Right atrium auricular region (tissue), 2 donors: ENCODE results near the gene SAMD14. TPM values are rescaled to one million over a fixed set of nuclear protein-coding genes. Genes with fewer than 3 reads are reported as not detected.

ENCODE experiments used
- DNase-seq: peaks from one replicate; pipeline ENCODE4 v3.0.0-alpha.2; 2019; ENCODE audit warnings: low spot score
- H3K27ac ChIP-seq, 2 donors: fragments of 200-600 bp; sonication (generic); 1 replicate in 1 of 2; 2 replicates in 1 of 2; pipeline ENCODE4 v1.5.1; 2016 to 2019
- H3K27me3 ChIP-seq, 2 donors: fragments of 200-600 bp; sonication (generic); one replicate each; pipeline versions ENCODE4 v1.5.1 to v1.6.0; 2017 to 2019
- H3K36me3 ChIP-seq: fragments of 200-600 bp; sonication (generic); one replicate; pipeline ENCODE4 v1.5.1; 2016
- H3K4me1 ChIP-seq, 2 donors: fragments of 200-600 bp; sonication (generic); one replicate each; pipeline versions ENCODE4 v1.5.1 to v1.6.0; 2017 to 2019
- H3K4me3 ChIP-seq, 2 donors: fragments of 200-600 bp; sonication (generic); 1 replicate in 1 of 2; 2 replicates in 1 of 2; pipeline ENCODE4 v1.5.1; 2017 to 2019; ENCODE audit warnings: mild to moderate bottlenecking in 1 of 2, moderate library complexity in 1 of 2
- H3K9me3 ChIP-seq, 2 donors: fragments of 200-600 bp; sonication (generic); one replicate each; pipeline ENCODE4 v1.5.1; 2019
- CTCF ChIP-seq, 2 donors: fragments of 200-600 bp; sonication (generic); IDR thresholded peaks; one replicate each; pipeline ENCODE4 v1.5.1; 2019; ENCODE audit warnings: antibody characterized with exemption in 2 of 2
- total RNA-seq, 2 donors: library from RNA; depleted of rRNA; stranded (reverse); fragments of >200 nt; gene quantifications; one replicate each; pipeline ENCODE4 v1.1.0, GENCODE V29; 2016

SAMD14 gene
- total RNA-seq, 2 donors from 2014 or later: 0.78 to 1.1 TPM

- Histone ChIP-seq H3K36me3 (no peaks in the 10 kb centered on the region), H3K9me3 (no peaks in the 10 kb centered on the region), H3K4me1 (peaks cover 0 to 59% of the 10 kb centered on the region in 2 donors), H3K27ac (peak overlapping the region; percentile 90 to 94), H3K4me3 (peak overlapping the region; percentile 12 to 29), H3K27me3 (no peaks in the 10 kb centered on the region)
- TF ChIP-seq CTCF (IDR thresholded peaks at IDR 0.05): no peak
- no peak for DNase-seq
Observed at GRCh38 chr17:50167371-50167770, 37.4 kb upstream of the SAMD14 start.

DNA sequence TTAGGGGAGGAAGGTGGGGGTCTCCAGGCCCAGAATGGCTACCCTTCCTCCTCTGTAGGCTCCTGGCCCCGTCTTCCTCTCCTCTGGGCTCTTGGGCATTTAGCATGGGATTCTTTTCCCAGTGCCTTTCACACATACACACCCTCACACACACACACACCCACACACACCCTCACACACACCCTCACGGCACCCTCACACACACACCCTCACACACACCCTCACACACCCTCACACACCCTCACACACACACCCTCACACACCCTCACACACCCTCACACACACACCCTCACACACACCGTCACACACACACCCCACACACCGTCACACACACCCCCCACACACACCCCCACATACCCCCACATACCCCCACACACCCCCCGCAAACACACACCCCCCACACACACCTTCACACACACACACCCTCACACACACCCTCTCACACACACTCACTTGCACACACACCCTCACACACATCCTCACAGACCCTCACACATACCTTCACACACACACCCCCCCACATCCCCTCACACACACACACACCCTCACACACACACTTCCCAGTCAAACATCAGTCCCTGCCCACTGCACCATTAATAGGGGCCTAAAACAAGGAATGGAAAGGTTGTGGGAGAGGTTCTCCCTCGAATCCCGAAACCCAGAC is 36.7 kb upstream of the SAMD14 start:
- Histone ChIP-seq H3K9me3 (no peaks in the 10 kb centered on the region), H3K27ac (peak overlapping the region; percentile 90 to 94), H3K36me3 (no peaks in the 10 kb centered on the region), H3K4me1 (peaks cover 0 to 61% of the 10 kb centered on the region in 2 donors), H3K4me3 (peak overlapping the region; percentile 42 to 48), H3K27me3 (no peaks in the 10 kb centered on the region)
- DNase-seq: no peak
- TF ChIP-seq CTCF (IDR thresholded peaks at IDR 0.05): no peak

DNA sequence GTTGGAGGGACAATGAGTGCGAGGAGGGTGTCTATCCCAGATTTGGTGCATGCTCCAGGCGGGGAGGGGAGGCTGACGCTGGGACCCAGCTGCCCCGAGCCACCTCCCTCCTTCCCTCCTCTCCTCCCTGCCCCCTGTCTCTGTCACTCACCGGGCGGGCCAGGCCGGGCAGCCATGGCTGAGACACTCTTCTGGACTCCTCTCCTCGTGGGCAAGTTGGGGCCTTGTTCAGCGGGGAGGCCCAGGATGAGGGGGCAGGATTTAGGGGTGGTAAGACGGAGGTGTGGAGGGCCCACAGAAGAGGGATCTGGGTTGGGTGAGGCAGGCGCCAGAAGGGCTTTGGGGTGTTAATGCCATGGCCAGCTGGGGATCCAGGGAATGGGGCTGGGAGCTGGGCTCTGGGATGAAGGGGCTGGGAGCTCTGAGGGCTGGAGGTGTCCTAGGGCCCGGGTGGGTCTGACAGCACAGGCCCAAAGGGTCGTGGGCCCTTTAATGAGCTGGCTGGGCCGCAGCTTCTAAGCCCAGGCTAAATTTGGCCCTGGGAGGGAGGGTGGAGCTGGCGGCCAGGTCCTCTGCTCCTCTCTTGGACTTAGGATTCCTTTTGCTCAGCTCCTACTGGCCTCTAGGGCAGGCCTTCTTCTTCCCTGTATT is 36.0 kb upstream of the SAMD14 start, which contains the start of gene SGCA:
Gene SGCA, plus strand, starts transcription at position 139 of the 651 bp plus-strand sequence. Its CDS starts 36 bp downstream, at position 175.
- no peak for TF ChIP-seq CTCF (IDR thresholded peaks at IDR 0.05)
- no peaks in the 10 kb centered on the region for H3K27me3 ChIP-seq
- no peak for DNase-seq
- H3K4me1 ChIP-seq: peaks cover 0 to 58% of the 10 kb centered on the region in 2 donors
- peak within 1 kb of the TSS; percentile 42 to 48 for H3K4me3 ChIP-seq
- H3K36me3 ChIP-seq: no peaks in the 10 kb centered on the region
- H3K9me3 ChIP-seq: no peaks in the 10 kb centered on the region
- H3K27ac ChIP-seq: peak within 1 kb of the TSS; percentile 90 to 94

GRCh38 chr17:50165466-50165865 is 35.5 kb upstream of the SAMD14 start:
- H3K9me3 ChIP-seq: no peaks in the 10 kb centered on the region
- H3K27ac ChIP-seq: peak overlapping the region; percentile 90 to 94
- H3K4me3 ChIP-seq: peak overlapping the region in 1 of 2 donors; percentile 48
- H3K36me3 ChIP-seq: no peaks in the 10 kb centered on the region
- TF ChIP-seq CTCF (IDR thresholded peaks at IDR 0.05): no peak
- H3K4me1 ChIP-seq: peaks cover 0 to 60% of the 10 kb centered on the region in 2 donors
- no peaks in the 10 kb centered on the region for H3K27me3 ChIP-seq
- DNase-seq: no peak

- Histone ChIP-seq H3K36me3 (no peaks in the 10 kb centered on the region), H3K9me3 (no peaks in the 10 kb centered on the region), H3K27ac (peak overlapping the region; percentile 90 to 94), H3K4me1 (peaks cover 0 to 60% of the 10 kb centered on the region in 2 donors), H3K4me3 (peak overlapping the region in 1 of 2 donors; percentile 48), H3K27me3 (no peaks in the 10 kb centered on the region)
- no peak for TF ChIP-seq CTCF (IDR thresholded peaks at IDR 0.05)
- DNase-seq: no peak
Observed at GRCh38 chr17:50165066-50165465, 35.1 kb upstream of the SAMD14 start.
